Gastrocnemius medialis (tissue), 4 donors: ENCODE results near the gene TEX13B. TPM values are rescaled to one million over a fixed set of nuclear protein-coding genes. Genes with fewer than 3 reads are reported as not detected.

ENCODE experiments used
- ATAC-seq, 2 donors: fragments of 150-250 bp; one replicate each; pipeline ENCODE4 v1.9.1; 2016
- DNase-seq, 2 donors: peaks; one replicate each; pipeline ENCODE4 v3.0.0-alpha.2; 2019
- H3K27ac ChIP-seq, 4 donors: fragments of 200-600 bp; sonication (generic); 1 replicate in 1 of 4; 2 replicates in 3 of 4; pipeline ENCODE4 v1.5.1; 2016 to 2018; ENCODE audit warnings: mild to moderate bottlenecking in 2 of 4, moderate library complexity in 1 of 4
- H3K27me3 ChIP-seq, 3 donors: fragments of 200-600 bp; sonication (generic) in 2 of 3; 1 replicate in 1 of 3; 2 replicates in 2 of 3; pipeline versions ENCODE4 v1.5.1 to v1.6.0; 2016 to 2019; ENCODE audit warnings: mild to moderate bottlenecking in 1 of 3, moderate library complexity in 1 of 3
- H3K36me3 ChIP-seq, 2 donors: fragments of 200-600 bp; sonication (generic) in 1 of 2; one replicate each; pipeline ENCODE4 v1.5.1; 2017 to 2018
- H3K4me1 ChIP-seq, 2 donors: fragments of 200-600 bp; sonication (generic) in 1 of 2; one replicate each; pipeline ENCODE4 v1.5.1; 2016 to 2017; ENCODE audit warnings: mild to moderate bottlenecking in 2 of 2
- H3K4me3 ChIP-seq, 4 donors: fragments of 200-600 bp; sonication (generic) in 3 of 4; 1 replicate in 1 of 4; 2 replicates in 3 of 4; pipeline ENCODE4 v1.5.1; 2016 to 2019; ENCODE audit warnings: mild to moderate bottlenecking in 2 of 4
- H3K9me3 ChIP-seq, 3 donors: fragments of 200-600 bp; sonication (generic) in 2 of 3; 1 replicate in 1 of 3; 2 replicates in 2 of 3; pipeline ENCODE4 v1.5.1; 2016 to 2019
- CTCF ChIP-seq, 5 experiments: fragments of 450-650 bp in 3 of 5; fragments of 200-600 bp in 2 of 5; sonication (generic) in 2 of 5; IDR thresholded peaks in 4 of 5; conservative IDR thresholded peaks in 1 of 5; 1 replicate in 4 of 5; 2 replicates in 1 of 5; pipeline ENCODE4 v1.5.1; 2016 to 2019; ENCODE audit warnings: antibody characterized with exemption in 5 of 5, mild to moderate bottlenecking in 3 of 5, moderate library complexity in 3 of 5
- POLR2A ChIP-seq, 2 donors: fragments of 450-650 bp; IDR thresholded peaks; one replicate each; pipeline ENCODE4 v1.6.1; 2017; ENCODE audit warnings: antibody characterized with exemption in 2 of 2, mild to moderate bottlenecking in 2 of 2, moderate library complexity in 2 of 2
- in situ Hi-C, 4 donors: fragments of 200-750 bp; cut with MboI; loops; one replicate each; pipeline versions ENCODE4 v1.15.0 to v1.8.0; 2017; ENCODE audit warnings: low sequenced_read_pairs in 4 of 4
- intact Hi-C: fragments of 100-400 bp; cut with DNase I; formaldehyde crosslinking; loops from one replicate; pipeline ENCODE4 v1.15.1; 2023; ENCODE audit warnings: low total_unique reads
- total RNA-seq, 4 donors: library from RNA; depleted of rRNA; stranded (reverse); fragments of >200 nt; gene quantifications; one replicate each; pipeline versions ENCODE4 v1.1.0 to v1.2.3, GENCODE V29; 2016

TEX13B gene
- total RNA-seq, 4 donors from 2014 or later = not detected

DNA sequence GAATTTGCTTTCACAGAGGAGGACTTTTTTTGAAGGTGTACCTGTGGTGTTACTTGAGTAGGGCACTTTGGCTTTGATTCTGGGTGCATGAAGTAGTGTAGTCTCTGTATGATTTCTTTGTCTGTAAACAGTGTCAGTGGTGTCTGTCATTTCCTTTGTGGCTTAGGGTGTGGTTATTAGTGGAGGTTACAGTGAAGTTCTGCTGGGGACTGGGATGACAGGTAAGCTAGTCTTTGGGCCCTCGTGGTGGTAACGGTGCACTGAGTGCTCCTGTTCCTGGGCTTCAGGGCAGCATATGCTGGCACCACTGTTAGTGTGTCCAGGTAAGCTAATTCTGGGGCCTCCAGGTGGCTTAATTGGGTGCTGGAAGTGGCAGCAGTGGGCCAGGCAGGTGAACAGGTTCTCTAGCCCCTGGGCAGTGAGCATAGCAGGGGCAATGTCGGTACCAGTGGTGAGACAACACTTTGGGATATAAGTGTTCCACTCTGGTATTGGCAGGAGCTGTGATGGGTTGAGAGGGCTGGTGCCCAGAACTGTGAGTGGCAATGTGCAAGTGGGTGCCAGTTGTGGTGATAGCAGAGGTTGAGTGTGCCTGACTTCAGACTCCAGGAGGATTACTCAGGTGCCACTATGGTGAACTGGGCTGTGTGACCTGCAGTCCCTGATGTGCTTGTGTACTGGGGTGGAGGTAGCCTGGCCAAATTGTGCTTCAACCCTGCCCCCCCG lies 36.6 kb upstream of the TEX13B start:
- intact Hi-C loops (no loop called here), in situ Hi-C loops (no loop called here)
- TF ChIP-seq POLR2A (IDR thresholded peaks at IDR 0.05) (no peak), CTCF (IDR thresholded peaks at IDR 0.05 in 4 of 5, conservative IDR thresholded peaks at IDR 0.05 in 1 of 5) (no peak)
- ATAC-seq (no peak), DNase-seq (no peak)
- Histone ChIP-seq H3K4me1 (no peaks in the 10 kb centered on the region), H3K36me3 (no peaks in the 10 kb centered on the region), H3K27me3 (no peaks in the 10 kb centered on the region), H3K4me3 (no peak overlapping the region), H3K9me3 (no peaks in the 10 kb centered on the region), H3K27ac (no peak overlapping the region)

GRCh38 chrX:108001218-108001814 lies 19.1 kb upstream of the TEX13B start:
- TF ChIP-seq POLR2A (IDR thresholded peaks at IDR 0.05) (no peak), CTCF (IDR thresholded peaks at IDR 0.05 in 4 of 5, conservative IDR thresholded peaks at IDR 0.05 in 1 of 5) (peak in 4 of 5 experiments; percentile 4 to 52 (median 38))
- intact Hi-C loops (no loop called here), in situ Hi-C loops (no loop called here)
- ATAC-seq (peak; percentile 89 to 91), DNase-seq (peak; percentile 7 to 18)
- Histone ChIP-seq H3K9me3 (no peaks in the 10 kb centered on the region), H3K4me3 (no peak overlapping the region), H3K4me1 (no peaks in the 10 kb centered on the region), H3K27me3 (peaks cover 0 to 7% (median 0%) of the 10 kb centered on the region in 3 donors), H3K27ac (peak overlapping the region; percentile 24 to 64 (median 53)), H3K36me3 (no peaks in the 10 kb centered on the region)

DNA sequence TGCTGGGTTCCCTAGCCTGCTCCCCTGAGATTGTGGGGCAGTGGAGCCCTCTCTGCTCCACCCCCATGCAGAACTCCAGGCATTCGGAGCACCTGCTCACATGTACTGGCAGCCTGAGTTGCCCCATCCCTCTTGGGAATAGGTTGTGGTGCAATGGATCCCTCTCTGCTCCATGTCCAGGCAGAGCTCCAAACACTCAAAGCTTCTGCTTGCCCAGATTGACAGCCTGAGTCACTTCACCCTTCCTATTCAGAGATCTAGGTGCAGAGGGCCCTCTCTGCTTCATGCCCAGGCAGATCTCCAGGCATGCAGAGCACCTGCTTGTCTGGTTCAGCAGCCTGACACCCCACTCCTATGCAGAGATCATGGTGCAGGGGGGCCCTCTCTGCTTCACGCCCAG lies 18.6 kb upstream of the TEX13B start:
- Histone ChIP-seq H3K27ac (peak overlapping the region; percentile 24 to 64 (median 53)), H3K36me3 (no peaks in the 10 kb centered on the region), H3K4me3 (no peak overlapping the region), H3K27me3 (peaks cover 0 to 7% (median 0%) of the 10 kb centered on the region in 3 donors), H3K9me3 (no peaks in the 10 kb centered on the region), H3K4me1 (no peaks in the 10 kb centered on the region)
- ATAC-seq = peak; percentile 98
- TF ChIP-seq POLR2A (IDR thresholded peaks at IDR 0.05) = no peak
- no peak for TF ChIP-seq CTCF (IDR thresholded peaks at IDR 0.05 in 4 of 5, conservative IDR thresholded peaks at IDR 0.05 in 1 of 5)
- peak; percentile 35 to 69 for DNase-seq
- in situ Hi-C loops (no loop called here), intact Hi-C loops (no loop called here)

DNA sequence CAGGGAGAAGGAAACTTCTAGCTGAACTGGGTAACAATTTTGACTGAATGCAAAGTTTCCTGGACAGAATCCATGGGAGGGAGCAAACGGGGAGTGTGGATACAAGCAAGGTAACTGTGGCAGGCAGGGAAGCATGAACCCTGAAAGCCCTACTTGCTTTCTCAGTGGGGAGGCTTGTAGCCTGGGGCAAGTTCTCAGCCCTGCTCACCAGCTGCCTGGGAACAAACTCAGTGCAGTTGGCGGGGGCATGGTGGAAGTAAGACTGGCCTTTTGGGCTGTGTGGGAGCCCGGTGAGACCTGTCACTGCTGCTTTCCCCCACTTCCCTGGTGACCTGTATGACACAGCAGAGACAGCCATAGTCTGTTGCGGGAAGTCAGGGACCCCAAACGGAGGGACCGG lies 14.0 kb upstream of the TEX13B start:
- no peak for ATAC-seq
- Histone ChIP-seq H3K9me3 (no peaks in the 10 kb centered on the region), H3K4me1 (no peaks in the 10 kb centered on the region), H3K4me3 (no peak overlapping the region), H3K27me3 (peaks cover 0 to 2% (median 0%) of the 10 kb centered on the region in 3 donors), H3K36me3 (no peaks in the 10 kb centered on the region), H3K27ac (no peak overlapping the region)
- intact Hi-C loops = no loop called here
- no peak for DNase-seq
- TF ChIP-seq POLR2A (IDR thresholded peaks at IDR 0.05) (no peak), CTCF (IDR thresholded peaks at IDR 0.05 in 4 of 5, conservative IDR thresholded peaks at IDR 0.05 in 1 of 5) (no peak)
- in situ Hi-C loops = no loop called here
